ELR (cell line): ENCODE results near the gene AP5M1.
"Not testable (repeated sequence)": the region's sequence is repeated elsewhere in the genome, so short reads cannot be mapped to it uniquely, and the experiment has no call there.

ENCODE experiments used
- DNase-seq: peaks from one replicate; pipeline ENCODE4 v3.0.0-alpha.2; 2015; ENCODE audit warnings: low read depth

Gene AP5M1

DNA sequence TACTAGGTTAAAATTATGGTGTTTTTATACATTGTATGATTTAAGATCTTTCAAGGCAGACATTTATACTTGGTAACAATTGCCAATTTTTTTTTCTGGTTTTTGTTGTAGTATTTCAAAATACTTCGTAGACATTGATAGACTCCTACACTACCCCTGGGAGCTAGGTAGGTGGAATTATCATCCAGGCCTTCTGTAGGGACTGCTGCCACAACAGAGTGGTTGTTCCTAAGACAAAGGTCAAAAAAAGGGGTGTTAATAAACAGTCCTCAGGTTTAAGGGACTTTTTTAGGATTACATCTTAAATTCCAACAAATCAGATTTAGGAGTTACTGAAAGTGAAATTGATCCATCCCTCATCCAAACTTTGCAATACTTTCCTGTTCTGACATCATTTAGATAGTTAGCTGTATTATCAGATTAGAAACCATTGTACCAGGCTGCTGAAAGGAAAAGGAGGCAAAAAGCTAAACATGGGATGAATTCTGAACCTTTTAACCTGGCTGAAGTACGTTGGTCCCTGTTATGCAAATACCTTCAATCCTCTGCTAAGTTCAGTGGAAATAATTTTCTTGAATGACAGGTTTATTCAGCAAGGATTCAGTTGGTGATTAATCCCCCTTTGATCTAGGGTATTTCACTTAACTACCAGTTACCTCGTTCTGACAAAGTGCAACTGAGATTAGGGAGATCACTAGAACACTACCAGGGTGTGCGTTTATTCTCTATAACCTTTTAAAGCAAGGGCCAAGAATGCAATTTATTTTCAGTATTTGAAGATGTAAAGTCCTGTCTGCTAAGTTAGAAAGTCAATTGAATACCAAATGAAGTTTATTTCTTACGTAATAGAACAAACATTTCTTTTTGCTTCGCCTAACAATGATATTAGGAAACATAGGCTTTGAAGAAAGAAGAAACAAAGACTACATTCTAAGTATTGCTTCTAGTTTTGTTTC is 23.2 kb downstream of the AP5M1 start:
- DNase-seq: no peak

DNA sequence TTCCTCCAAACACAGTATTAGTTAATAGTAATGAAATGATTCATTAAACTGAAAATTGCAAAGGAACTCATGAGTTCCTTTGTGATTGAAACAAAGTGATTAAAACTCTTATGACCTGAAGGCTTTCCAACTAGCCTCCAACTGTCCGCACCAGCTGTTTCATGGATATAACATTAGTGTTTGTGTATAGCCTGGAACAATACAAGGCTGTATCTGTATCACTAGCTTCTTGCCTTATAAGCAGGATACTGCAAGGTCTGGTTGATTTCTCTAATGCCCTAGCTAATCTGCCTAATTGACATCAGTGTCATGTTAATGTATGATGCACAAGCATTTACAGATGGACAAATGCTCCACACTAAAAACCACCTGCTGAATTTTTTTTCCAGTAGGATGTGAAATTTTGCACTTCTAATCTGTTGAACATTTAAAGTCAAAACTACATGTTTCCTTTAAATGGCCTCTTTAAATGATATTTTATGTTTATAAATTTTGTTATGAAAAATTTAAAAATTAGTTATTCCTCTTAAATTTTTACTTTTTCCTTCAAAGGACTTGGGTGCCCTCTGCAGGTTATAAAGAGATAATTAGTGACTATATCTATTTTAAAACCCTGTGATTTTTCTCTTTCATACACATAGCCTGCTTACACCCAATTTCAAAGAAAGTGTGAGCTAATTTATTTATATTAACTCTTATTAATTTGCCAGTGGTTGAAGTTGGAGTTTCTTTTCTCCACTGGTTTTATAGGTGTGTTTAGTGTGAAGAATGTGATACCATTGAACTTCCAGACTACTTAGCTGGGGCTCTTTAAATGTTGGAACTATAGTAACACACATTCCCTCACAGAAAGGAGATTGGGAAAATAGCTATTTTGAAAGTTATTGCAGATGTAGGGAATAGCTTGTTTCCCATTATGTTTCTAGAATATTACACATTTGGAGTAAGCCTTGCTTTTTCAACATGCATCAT is 25.4 kb downstream of the AP5M1 start:
- DNase-seq: peak; percentile 50

GRCh38 chr14:57295239-57295638 is 26.5 kb downstream of the AP5M1 start:
- no peak for DNase-seq

GRCh38 chr14:57297852-57298251 is 29.1 kb downstream of the AP5M1 start:
- no peak for DNase-seq

DNA sequence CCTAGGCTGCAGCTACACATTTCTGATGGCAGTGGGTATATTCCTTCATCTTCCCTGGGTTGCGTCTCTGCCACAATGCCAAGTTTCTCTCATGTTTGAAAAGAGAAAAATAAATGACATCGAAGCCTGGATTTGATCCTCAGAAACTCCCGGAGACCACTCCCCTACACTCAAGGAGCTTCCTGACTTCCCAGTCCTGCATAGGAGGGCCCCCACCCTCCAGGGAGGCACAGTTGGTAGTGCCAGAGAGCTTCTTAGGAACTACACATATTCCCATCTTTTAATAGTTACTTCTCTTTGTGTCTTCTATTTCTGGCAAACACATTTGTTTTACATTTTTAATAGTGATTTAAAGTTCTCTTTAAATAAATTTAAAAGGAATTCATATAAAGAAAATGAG is 30.7 kb downstream of the AP5M1 start:
- DNase-seq: no peak

DNA sequence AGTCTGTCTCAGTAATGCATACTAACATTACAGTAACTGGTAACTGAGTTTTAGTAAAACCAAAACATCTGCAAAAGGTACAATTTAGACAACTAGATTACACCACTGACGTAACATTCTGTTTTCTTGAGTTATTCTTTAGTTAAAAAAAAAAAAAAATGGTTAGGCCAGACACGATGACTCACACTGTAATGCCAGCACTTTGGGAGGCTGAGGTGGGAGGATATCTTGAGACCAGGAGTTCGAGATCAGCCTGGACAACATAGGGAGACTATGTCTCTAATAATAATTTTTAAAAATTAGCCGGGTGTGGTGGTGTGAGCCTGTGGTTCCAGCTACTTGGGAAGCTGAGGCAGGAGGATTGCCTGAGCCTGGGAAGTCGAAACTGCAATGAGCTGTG is 34.1 kb downstream of the AP5M1 start:
- DNase-seq: peak; percentile 27

DNA sequence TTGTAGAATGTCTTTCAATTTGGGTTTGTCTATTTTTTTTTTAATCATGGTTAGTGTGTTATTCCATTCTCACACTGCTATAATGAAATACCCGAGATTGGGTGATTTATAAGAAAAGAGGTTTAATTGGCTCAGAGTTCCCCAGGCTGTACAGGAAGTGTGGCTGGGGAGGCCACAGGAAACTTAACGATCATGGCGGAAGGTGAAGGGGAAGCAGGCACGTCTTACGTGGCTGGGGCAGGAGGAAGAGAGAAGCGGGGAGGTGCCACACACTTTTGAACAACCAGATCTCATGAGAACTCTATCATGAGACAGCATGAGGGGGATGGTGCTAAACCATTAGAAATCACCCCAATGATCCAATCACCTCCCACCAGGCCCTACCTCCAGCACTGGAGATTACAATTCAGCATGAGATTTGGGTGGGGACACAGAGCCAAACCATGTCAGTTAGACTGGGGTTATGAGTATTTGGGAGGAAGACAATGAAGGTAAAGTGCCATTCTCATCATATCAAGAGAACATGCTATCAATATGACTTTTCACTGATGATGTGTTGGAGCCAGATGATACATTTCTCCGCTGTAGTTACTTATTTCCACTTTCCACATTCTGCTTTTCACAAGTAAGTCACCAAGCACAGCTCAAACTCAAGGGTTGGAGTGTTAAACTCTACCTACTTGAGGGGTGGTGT is 45.8 kb downstream of the AP5M1 start:
- no peak for DNase-seq

DNA sequence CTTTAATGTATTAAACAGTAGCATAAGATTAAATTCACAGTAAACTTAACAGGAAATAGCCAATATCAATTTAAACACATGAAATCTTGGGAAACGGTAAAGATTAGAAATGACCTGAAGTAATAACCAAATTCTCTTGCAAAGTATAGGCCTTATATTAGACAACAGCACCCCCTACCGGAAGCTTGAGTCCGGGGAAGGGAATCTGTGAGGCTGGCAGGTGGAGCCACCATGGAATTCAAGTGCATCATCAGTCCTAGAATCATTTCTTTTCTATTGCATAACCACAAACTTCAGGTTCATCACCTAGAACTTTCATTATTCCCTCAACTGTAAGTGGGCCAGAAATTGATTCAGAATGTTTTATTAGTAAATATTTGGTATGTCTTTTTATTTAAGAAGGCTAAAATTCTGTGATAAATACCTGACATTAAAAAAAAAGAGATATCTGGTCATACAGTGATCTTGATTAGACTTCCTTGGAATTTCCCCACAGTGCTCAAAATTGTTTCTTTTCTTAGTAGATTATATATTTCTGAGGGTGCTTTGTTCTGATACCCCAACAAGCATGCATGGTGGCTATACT is 48.6 kb downstream of the AP5M1 start:
- peak; percentile 82 for DNase-seq

GRCh38 chr14:57319636-57320192 is 50.9 kb downstream of the AP5M1 start:
- no peak for DNase-seq

- no peak for DNase-seq
These were observed 55.0 kb downstream of the AP5M1 start for GRCh38 chr14:57323721-57324120.

DNA sequence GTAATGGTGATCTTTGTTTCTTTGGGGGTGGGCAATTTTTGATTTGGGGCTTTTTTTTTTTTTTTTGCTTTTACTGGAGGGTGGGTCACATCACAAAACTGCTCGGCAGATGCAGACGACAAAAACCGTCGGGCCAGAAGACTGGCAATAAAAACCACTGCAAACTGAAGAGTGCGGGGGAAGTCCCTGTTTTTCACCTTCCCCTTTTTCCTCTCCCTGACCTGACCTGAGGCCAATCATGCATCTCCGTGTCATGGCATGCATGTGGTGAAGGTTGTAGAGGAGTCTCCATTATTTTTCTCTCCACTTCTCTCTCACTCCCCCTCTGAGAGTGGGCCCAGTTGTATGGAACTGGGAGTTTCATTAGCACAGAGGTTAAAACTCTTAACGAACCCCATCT is 57.5 kb downstream of the AP5M1 start:
- no peak for DNase-seq

GRCh38 chr14:57329833-57330232 is 61.1 kb downstream of the AP5M1 start:
- no peak for DNase-seq

DNA sequence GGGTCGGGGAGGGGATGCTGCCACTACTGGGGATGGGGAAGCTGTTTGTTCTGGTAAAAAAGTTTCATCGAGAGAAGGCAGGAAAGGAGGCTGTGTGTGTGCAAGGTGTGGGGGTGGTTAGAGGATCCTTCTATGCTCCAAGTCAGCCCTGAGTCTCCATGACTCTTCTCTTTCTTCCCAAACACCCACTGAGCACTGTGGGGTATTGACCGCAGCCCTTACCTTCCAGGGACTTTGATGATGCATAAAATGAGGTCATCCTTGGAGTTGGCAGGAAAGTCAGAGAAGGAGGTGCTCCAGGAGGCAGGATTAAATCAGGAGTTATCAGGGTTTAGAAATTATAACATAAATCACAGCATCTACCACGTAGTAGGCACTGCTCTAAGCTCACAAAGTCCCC is 63.7 kb downstream of the AP5M1 start:
- peak; percentile 52 for DNase-seq

DNA sequence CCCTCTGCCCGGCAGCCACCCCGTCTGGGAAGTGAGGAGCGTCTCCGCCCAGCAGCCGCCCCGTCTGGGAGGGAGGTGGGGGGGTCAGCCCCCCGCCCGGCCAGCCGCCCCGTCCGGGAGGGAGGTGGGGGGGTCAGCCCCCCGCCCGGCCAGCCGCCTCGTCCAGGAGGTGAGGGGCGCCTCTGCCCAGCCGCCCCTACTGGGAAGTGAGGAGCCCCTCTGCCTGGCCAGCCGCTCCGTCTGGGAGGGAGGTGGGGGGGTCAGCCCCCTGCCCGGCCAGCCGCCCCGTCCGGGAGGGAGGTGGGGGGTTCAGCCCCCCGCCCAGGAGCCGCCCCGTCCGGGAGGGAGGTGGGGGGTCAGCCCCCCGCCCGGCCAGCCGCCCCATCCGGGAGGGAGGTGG is 65.0 kb downstream of the AP5M1 start:
- DNase-seq: not testable (repeated sequence)

DNA sequence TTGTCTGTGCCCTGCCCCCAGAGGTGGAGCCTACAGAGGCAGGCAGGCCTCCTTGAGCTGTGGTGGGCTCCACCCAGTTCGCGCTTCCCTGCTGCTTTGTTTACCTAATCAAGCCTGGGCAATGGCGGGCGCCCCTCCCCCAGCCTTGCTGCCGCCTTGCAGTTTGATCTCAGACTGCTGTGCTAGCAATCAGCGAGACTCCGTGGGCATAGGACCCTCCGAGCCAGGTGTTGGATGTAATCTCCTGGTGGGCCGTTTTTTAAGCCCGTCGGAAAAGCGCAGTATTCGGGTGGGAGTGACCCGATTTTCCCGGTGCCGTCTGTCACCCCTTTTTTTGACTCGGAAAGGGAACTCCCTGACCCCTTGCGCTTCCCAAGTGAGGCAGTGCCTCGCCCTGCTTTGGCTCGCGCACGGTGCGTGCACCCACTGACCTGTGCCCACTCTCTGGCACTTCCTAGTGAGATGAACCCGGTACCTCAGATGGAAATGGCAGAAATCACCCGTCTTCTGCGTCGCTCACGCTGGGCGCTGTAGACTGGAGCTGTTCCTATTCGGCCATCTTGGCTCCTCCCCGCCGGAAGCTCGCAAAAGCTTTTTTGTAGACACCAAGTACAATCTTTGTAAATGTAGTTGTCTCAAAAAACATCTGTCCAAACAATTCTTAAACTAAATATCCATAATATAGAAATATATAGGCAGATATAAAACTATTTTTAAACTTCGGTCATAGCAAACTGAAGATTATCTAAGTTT is 75.0 kb downstream of the AP5M1 start:
- not testable (repeated sequence) for DNase-seq

DNA sequence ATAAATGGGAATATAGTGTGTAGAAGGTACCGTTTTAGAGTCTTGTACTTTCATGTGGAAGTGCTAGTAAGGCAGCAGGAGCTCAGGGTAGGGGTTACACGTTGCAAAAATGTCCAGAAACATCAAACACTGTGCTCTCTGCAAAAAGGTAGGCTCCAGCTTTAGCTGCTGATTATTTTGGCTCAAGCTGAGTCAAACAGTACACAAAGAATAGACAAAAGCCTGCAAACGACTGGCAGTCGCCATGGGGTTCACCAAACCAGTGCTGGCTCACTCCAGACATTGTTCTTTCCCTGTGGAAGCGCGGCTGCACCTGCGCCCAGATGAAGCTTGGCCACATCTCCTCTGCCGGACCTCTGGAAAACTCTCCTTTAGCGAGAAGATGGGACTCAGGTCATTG is 76.3 kb downstream of the AP5M1 start:
- DNase-seq: no peak

DNA sequence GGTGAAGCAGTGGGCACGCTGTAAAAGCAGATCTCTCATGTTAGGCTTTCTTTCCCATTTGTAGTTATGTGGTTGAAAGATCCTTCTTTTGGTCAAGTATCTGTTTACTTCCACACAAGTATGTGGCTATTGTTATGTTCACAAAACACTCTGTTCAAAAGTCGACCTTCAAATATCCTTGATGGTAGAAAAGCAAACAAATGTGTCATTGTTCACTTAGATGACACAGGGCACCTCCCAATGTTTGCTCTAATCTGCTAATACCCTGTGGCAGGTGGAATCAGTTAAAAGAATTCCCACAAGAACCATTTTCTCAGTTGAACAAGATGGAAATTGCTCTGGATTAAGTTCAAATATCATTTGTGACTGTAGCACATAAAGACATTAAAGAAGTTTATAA is 78.0 kb downstream of the AP5M1 start:
- no peak for DNase-seq
